Nephron (organoid): ENCODE results near the gene OR1E2.
"Not testable (repeated sequence)": the region's sequence is repeated elsewhere in the genome, so short reads cannot be mapped to it uniquely, and the experiment has no call there.

Experiments used
- H3K27ac Mint-ChIP-seq, 3 experiments: 2 replicates each; pipeline ENCODE4 v1.8.0; 2020; ENCODE audit warnings: mixed read lengths in 3 of 3, mild to moderate bottlenecking in 2 of 3, moderate library complexity in 1 of 3
- H3K27me3 Mint-ChIP-seq: 2 replicates; pipeline ENCODE4 v1.8.0; 2021; ENCODE audit warnings: low read depth, mild to moderate bottlenecking, moderate library complexity, mixed read lengths
- H3K36me3 Mint-ChIP-seq: 2 replicates; pipeline ENCODE4 v1.8.0; 2020; ENCODE audit warnings: low read depth, mixed read lengths
- H3K4me1 Mint-ChIP-seq: 2 replicates; pipeline ENCODE4 v1.8.0; 2020; ENCODE audit warnings: mixed read lengths
- H3K4me3 Mint-ChIP-seq, 3 experiments: 2 replicates each; pipeline ENCODE4 v1.8.0; 2020; ENCODE audit warnings: mild to moderate bottlenecking in 3 of 3, mixed read lengths in 3 of 3, moderate library complexity in 2 of 3
- H3K9me3 Mint-ChIP-seq: 2 replicates; pipeline ENCODE4 v1.8.0; 2020; ENCODE audit warnings: mixed read lengths
- TF ChIP-seq, protein P1 (sequence below), 3 experiments: fragments of 200-600 bp; sonication (generic); IDR thresholded peaks; one replicate each; pipeline ENCODE4 v1.5.0; 2021; ENCODE audit warnings: antibody characterized with exemption in 3 of 3; ENCODE audit not compliant: unreplicated experiment in 3 of 3

Gene OR1E2

DNA sequence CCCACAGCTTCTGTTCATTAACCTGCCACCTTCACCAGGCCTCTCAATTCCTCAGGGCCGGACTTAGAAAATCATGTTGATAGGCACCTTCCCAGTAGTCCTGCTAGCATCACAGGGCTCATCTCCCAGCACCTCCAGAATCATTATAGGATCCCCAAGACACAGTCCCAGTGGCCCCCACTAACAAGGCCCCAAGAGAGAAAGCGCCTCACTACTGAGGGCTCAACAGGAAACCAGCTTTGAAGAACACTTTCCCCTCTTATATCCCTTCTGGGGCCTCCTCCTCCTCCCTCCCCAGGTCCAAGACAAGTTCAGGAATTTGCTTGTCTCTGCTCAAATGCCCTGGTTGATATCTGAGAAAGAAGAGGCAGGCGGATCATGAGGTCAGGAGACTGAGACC is 22.6 kb downstream of the OR1E2 start, which contains the start of gene OR3A3:
OR3A3 (plus strand) TSS at position 301 of the 400 bp plus-strand sequence.
- Mint-ChIP-seq H3K4me3 (no peak within 1 kb of the TSS), H3K27ac (no peak within 1 kb of the TSS), H3K9me3 (peaks cover 36% of the 10 kb centered on the region), H3K36me3 (no peaks in the 10 kb centered on the region), H3K4me1 (no peaks in the 10 kb centered on the region), H3K27me3 (no peaks in the 10 kb centered on the region)
- TF ChIP-seq, protein P1, sequence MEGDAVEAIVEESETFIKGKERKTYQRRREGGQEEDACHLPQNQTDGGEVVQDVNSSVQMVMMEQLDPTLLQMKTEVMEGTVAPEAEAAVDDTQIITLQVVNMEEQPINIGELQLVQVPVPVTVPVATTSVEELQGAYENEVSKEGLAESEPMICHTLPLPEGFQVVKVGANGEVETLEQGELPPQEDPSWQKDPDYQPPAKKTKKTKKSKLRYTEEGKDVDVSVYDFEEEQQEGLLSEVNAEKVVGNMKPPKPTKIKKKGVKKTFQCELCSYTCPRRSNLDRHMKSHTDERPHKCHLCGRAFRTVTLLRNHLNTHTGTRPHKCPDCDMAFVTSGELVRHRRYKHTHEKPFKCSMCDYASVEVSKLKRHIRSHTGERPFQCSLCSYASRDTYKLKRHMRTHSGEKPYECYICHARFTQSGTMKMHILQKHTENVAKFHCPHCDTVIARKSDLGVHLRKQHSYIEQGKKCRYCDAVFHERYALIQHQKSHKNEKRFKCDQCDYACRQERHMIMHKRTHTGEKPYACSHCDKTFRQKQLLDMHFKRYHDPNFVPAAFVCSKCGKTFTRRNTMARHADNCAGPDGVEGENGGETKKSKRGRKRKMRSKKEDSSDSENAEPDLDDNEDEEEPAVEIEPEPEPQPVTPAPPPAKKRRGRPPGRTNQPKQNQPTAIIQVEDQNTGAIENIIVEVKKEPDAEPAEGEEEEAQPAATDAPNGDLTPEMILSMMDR (IDR thresholded peaks at IDR 0.05; ENCODE audit: unreplicated experiment in 3 of 3), result no peak

DNA sequence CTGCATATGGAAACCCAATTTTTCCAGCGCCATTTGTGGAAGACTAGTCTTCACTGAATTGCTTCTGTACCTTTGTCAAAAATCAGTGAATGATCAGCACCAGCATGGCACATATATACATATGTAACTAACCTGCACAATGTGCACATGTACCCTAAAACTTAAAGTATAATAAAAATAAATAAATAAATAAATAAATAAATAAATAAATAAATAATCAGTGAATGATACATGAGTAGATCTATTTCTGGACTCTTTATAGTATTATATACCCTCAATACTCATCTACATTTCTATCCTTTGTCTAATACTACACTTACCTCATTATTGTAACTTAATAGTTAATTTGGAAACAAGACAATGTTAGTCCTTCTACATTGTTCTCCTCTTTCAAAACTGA is 29.8 kb downstream of the OR1E2 start:
- H3K27ac Mint-ChIP-seq, H3K36me3 Mint-ChIP-seq, H3K4me3 Mint-ChIP-seq, H3K4me1 Mint-ChIP-seq, H3K27me3 Mint-ChIP-seq: not testable (repeated sequence)
- H3K9me3 Mint-ChIP-seq, result peaks cover 39% of the 10 kb centered on the region

DNA sequence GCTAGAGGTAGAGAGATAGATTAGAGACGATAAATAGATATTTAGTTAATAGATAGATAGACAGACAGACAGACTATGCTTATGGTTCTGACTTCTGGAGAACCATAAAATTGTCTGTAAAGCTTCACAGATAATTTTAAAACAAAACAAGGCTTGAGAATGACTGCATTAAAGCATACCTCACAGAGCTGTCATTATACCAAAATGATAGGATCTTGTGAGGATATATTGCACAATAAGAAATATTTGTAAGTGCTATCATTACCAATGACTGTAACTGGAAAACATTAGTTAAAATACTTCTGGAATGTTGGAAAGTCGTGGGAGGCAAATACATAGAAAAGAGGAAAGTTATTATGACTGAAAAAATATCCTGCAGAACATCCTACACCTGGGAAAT is 31.9 kb downstream of the OR1E2 start:
- Mint-ChIP-seq H3K27me3 (peaks cover 11% of the 10 kb centered on the region), H3K36me3 (no peaks in the 10 kb centered on the region), H3K9me3 (peaks cover 23% of the 10 kb centered on the region), H3K27ac (no peak overlapping the region), H3K4me1 (no peaks in the 10 kb centered on the region), H3K4me3 (no peak overlapping the region)
- TF ChIP-seq, protein P1 (IDR thresholded peaks at IDR 0.05; ENCODE audit: unreplicated experiment in 3 of 3), result no peak

DNA sequence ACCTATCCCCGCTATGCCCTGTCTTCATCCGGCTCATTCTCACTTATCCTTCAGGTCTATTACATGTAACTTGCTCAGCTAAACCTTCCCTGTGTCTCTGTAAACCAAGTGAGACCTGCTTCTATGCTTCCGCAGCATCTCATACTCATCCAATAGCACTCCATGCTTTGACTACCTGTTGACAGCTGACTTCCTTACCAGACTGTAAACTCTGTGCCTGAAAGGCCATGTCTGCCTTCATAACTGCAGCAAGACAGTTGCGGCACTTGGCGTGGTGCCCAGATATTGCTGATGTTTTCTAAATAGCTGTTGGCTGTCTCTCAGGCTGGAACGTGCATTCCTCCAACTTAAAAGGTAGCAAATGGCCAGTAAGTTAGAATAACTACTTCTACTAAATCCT is 33.6 kb downstream of the OR1E2 start:
- Mint-ChIP-seq H3K36me3 (no peaks in the 10 kb centered on the region), H3K27me3 (peaks cover 11% of the 10 kb centered on the region), H3K27ac (no peak overlapping the region), H3K4me3 (no peak overlapping the region), H3K9me3 (peaks cover 17% of the 10 kb centered on the region), H3K4me1 (no peaks in the 10 kb centered on the region)
- TF ChIP-seq, protein P1 (IDR thresholded peaks at IDR 0.05; ENCODE audit: unreplicated experiment in 3 of 3), result no peak

DNA sequence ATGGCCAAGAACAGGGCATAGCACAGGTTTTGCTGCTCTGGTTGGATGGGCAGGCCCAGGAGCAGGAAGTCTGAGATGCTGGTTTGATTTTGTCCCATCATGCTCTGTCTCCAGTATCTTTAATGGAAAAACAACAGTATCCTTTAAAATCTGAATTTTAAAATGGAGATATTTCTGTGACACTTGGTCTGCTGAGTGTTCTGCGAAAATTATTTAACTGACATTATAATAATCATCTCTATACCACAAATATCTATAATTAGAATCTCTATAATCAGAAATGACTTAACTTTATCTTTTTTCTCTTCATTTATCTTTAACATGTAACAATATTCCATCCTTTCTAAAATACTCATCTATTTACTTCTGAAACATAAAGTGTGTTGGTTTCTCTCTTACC is 35.3 kb downstream of the OR1E2 start, which contains the start of gene OR1E1:
OR1E1 (minus strand) TSS at position 101 of the 400 bp plus-strand sequence; CDS start at position 101, 0 bp downstream.
- Mint-ChIP-seq H3K4me3 (no peak within 1 kb of the TSS), H3K27me3 (peaks cover 11% of the 10 kb centered on the region), H3K36me3 (no peaks in the 10 kb centered on the region), H3K4me1 (no peaks in the 10 kb centered on the region), H3K27ac (no peak within 1 kb of the TSS), H3K9me3 (peaks cover 15% of the 10 kb centered on the region)
- TF ChIP-seq, protein P1 (IDR thresholded peaks at IDR 0.05; ENCODE audit: unreplicated experiment in 3 of 3), result no peak

DNA sequence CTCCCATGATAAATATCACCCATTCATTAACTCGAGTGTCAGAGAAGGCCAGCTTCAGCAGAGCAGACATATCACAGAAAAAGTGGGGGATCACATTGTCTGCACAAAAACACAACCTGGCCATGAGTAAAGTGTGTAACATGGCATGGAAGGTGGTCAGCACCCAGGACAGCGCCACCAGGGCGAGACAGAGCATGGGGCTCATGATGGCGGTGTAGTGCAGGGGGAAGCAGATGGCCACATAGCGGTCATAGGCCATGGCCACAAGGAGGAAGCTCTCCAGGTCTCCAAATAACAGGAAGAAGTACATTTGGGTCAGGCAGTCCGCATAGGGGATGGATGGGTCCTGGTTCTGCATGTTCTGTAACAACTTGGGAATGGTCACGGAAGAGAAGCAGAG is 35.8 kb downstream of the OR1E2 start:
- H3K4me3 Mint-ChIP-seq, H3K4me1 Mint-ChIP-seq, H3K36me3 Mint-ChIP-seq, H3K27ac Mint-ChIP-seq: not testable (repeated sequence)
- Mint-ChIP-seq H3K9me3 (peaks cover 15% of the 10 kb centered on the region), H3K27me3 (peaks cover 11% of the 10 kb centered on the region)

DNA sequence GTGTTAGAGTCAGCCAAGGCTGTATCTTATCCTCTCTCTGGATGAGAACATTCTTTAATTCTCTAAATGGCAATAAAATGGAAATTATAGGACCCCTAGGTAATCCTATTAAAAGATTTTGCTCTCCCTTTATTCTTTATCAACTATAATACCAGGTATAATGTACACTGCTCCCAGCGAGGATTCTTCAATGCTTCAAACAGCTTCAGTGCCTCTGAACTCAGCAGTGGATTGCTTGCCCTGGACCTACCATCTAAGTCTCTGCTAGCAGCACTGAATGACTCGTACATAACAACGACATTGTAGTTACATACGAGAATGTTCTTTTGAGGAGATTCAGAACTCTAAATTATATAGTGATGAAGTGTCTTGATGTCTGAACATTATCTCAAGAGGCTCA is 43.9 kb downstream of the OR1E2 start:
- no peaks in the 10 kb centered on the region for H3K36me3 Mint-ChIP-seq
- peaks cover 24% of the 10 kb centered on the region for H3K9me3 Mint-ChIP-seq
- no peak overlapping the region for H3K27ac Mint-ChIP-seq
- TF ChIP-seq, protein P1 (IDR thresholded peaks at IDR 0.05; ENCODE audit: unreplicated experiment in 3 of 3), result no peak
- no peaks in the 10 kb centered on the region for H3K4me1 Mint-ChIP-seq
- H3K4me3 Mint-ChIP-seq, result no peak overlapping the region
- H3K27me3 Mint-ChIP-seq, result no peaks in the 10 kb centered on the region
